ENCODE data around the gene ANKRD52.
A peak's percentile ranks its signal among the peaks of the same experiment; 100 is the strongest.
"Not testable (repeated sequence)": the region's sequence is repeated elsewhere in the genome, so short reads cannot be mapped to it uniquely, and the experiment has no call there.

ANKRD52 gene

DNA sequence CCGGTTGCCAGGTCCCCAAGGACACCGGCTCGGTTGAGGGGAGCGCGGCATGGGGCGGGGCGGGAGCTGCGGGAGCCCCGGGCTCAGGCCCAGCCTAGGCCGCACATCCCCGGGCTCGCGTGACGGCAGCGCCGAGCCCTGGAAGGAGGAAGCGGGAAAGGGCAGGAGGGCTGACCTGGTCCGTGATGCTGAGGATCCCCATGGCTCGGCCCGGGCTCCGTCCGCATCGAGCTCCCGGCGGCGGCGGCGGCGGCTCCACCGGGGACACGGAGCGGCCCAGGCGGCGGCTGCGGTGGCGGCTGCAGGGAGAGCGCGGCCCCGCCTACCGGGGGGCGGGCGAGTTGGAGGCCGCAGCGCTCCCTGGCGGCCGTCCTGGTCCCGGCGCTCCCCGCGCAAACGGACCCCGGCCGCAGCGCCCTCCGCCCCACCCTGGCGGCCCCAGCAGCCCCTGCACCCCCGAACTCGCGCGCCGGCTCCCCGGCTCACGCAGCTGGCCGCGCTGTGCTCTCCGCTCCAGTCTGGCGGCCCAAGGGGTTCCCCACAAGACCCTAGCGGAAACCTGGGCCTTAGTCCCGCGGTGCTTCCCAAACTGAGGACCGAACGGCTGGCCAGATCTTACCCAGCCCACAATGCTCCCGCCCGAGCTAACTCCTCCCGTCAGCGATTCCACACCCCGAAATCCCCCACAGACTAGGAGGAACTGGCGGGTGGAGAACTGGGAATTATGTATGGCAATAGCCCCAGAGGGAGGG, at the start of gene ANKRD52:
Gene ANKRD52, minus strand, starts transcription at position 317 of the 752 bp plus-strand sequence. Its CDS starts 115 bp downstream, at position 202.
- DNase-seq (ENCODE audit: low read depth in 2 of 2) = peak; percentile 35 to 50

GRCh38 chr12:56307221-56307965, 49.2 kb upstream of the ANKRD52 start:
- DNase-seq (ENCODE audit: low read depth in 2 of 2) = no peak

DNA sequence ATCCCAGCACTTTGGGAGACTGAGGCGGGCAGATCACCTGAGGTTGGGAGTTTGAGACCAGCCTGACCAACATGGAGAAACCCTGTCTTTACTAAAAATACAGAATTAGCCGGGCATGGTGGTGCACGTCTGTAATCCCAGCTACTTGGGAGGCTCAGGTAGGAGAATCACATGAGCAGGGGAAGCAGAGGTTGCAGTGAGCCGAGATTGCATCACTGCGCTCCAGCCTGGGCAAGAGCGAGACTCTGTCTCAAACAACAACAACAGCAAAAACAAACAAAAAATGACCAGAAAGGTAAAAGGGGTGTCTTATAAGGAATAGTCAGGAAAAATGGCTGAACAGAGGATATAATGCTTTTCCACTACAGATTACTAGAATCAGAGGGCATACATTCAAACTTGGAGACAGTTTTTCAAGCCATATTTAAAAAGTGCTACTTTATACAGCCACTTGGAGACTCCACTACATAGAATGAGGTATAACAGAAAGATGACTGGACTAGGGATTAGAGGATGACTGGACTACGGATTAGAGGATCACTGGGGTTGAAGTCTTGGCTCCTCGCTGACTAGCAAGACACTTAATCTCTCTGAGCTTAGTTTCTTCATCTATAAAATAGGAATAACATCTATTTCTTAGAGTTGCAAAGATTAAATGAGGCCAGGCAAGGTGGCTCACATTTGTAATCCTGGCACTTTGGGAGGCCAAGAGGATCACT, 46.8 kb upstream of the ANKRD52 start:
- DNase-seq (ENCODE audit: low read depth in 2 of 2) = no peak

DNA sequence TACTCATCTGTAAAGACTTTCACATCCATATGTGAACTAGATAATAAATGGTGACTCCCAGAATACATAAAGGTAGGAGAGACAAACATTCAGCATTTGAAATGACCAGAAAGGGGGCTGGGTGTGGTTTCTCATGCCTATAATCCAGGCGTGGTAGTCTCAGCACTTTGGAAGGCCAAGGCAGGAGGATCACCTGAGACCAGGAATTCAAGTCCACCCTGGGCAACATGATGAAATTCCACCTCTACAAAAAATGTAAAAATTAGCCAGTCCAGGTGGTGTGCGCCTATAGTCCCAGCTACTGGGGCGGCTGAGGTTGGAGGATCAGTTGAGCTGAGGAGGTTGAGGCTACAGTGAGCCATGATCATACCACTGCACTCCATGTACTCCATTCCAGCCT, 46.1 kb upstream of the ANKRD52 start:
- no peak for DNase-seq (ENCODE audit: low read depth in 2 of 2)

GRCh38 chr12:56300644-56301464, 42.7 kb upstream of the ANKRD52 start:
- DNase-seq (ENCODE audit: low read depth in 2 of 2) = no peak

GRCh38 chr12:56299853-56300643, 41.9 kb upstream of the ANKRD52 start, which contains the start of gene CS:
Gene CS, minus strand, starts transcription at chr12:56300330. Its CDS starts 129 bp downstream, at chr12:56300201.
- DNase-seq (ENCODE audit: low read depth in 2 of 2) = peak; percentile 97 to 98

DNA sequence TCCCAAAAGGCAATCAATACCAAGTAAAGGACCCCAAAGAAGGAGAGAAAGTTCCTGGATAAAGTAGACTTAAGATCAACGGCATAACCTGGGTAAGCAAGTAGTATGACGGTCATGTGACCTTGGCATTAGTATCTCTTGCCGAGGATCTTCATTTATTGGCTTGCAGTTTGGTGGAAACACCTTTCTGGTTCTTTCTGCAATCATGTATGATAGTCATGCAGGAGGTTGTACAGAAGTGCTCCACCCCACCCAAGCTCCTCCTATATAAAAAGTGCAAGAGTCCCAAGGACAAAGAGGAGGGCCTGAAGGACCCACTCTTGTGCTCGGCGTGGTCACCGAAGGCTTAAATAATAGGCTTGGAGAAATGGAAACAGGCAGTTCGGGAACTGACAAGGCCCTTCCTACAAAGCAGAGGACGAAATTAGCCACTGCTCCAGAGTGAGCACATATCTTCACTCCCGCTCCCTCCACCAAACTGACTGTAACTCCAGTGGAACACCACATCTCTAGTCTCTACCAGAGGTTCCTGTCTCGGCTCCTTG, 41.2 kb upstream of the ANKRD52 start:
- no peak for DNase-seq (ENCODE audit: low read depth in 2 of 2)

DNA sequence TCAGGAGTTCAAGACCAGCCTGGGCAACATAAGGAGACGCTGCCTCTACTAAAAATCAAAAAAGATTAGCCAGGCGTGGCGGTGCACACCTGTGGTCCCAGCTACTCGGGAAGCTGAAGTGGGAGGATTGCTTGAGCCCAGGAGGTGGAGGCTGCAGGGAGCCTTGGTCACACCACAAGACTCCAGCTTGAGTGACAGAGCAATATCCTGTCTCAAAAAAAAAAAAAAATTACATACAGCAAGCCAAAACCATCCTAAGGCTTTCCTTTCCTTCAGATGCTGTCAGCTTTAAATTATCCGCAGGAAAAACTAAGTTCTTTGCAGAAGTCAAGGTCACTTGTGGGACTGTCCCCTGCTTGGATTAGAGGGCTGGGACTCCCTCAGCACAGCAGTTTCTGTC, 40.6 kb upstream of the ANKRD52 start:
- no peak for DNase-seq (ENCODE audit: low read depth in 2 of 2)

- DNase-seq (ENCODE audit: low read depth in 2 of 2) = no peak
These were observed 39.2 kb upstream of the ANKRD52 start for GRCh38 chr12:56297400-56297799.

- DNase-seq (ENCODE audit: low read depth in 2 of 2) = no peak
These were observed 38.1 kb upstream of the ANKRD52 start for GRCh38 chr12:56296295-56296694.

GRCh38 chr12:56293795-56294194, 35.6 kb upstream of the ANKRD52 start:
- DNase-seq (ENCODE audit: low read depth in 2 of 2) = no peak

GRCh38 chr12:56288705-56289387, 30.7 kb upstream of the ANKRD52 start:
- no peak for DNase-seq (ENCODE audit: low read depth in 2 of 2)

- no peak for DNase-seq (ENCODE audit: low read depth in 2 of 2)
These were observed 28.1 kb upstream of the ANKRD52 start for GRCh38 chr12:56286044-56286830.

- not testable (repeated sequence) for DNase-seq (ENCODE audit: low read depth in 2 of 2)
These were observed 26.1 kb upstream of the ANKRD52 start for GRCh38 chr12:56284263-56284662.

- DNase-seq (ENCODE audit: low read depth in 2 of 2) = no peak
These were observed 24.4 kb upstream of the ANKRD52 start for GRCh38 chr12:56282579-56282978.

DNA sequence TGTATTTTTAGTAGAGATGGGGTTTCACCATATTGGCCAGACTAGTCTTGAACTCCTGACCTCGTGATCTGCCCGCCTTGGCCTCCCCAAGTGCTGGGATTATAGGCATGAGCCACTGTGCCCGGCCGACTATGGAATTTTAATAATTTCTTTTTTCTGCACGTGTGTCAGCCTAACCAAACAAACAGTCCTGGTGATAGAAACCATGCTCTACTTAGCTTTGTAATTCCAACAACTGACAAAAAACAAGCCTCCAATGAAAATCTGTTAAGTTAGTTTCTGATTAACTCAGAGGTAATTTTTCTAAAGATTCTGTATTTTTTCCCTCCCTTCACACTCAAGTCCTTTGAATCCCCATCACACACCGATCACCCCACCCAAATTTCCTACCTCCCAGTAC, 23.8 kb upstream of the ANKRD52 start:
- DNase-seq (ENCODE audit: low read depth in 2 of 2) = no peak

GRCh38 chr12:56280849-56281248, 22.7 kb upstream of the ANKRD52 start:
- no peak for DNase-seq (ENCODE audit: low read depth in 2 of 2)

DNA sequence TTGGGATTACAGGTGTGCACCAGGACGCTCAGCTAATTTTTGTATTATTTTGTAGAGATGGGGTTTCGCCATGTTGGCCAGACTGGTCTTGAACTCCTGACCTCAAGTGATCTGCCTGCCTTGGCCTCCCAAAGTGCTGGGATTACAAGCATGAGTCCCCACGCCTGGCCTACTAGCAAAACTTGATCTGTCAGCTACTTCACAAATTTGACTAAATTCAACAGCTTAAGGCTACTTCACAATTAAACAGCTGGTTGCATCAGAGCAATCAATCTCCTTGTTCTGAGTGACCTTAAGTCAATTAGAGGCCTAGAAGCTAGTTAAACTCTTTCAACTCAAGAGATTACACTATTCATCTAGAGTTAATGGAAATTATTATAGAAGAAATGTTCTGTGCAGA, 20.7 kb upstream of the ANKRD52 start:
- DNase-seq (ENCODE audit: low read depth in 2 of 2) = no peak

DNA sequence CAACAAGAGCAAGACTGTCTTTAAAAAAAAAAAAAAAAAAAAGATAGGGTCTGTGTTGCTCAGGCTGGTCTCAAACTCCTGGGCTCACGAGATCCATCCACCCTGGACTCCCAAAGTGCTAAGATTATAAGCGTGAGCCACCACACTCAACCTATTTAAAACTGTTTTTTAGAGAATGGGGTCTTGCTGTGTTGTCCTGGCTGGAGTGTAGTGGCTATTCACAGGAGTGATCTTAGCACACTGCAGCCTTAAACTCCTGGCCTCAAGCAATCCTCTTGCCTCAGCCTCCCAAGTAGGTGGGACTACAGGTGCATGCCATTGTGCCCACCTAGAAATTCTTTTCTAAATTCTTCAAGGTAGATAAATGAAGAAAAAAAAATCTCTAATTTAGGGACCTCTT, 16.1 kb upstream of the ANKRD52 start:
- DNase-seq (ENCODE audit: low read depth in 2 of 2) = no peak
